IPS-18a (cell line): Measurements from ENCODE around the gene ANAPC2.

Experiments
- H3K27ac ChIP-seq: one replicate; pipeline ENCODE4 v1.5.1; 2013; ENCODE audit warnings: low read length
- H3K27me3 ChIP-seq: one replicate; pipeline ENCODE4 v1.6.1; 2013; ENCODE audit warnings: mild to moderate bottlenecking, low read length; ENCODE audit not compliant: control insufficient read depth, insufficient read depth
- H3K36me3 ChIP-seq: one replicate; pipeline ENCODE4 v1.6.1; 2013; ENCODE audit warnings: low read depth, low read length; ENCODE audit not compliant: control insufficient read depth
- H3K4me1 ChIP-seq: one replicate; pipeline ENCODE4 v1.6.1; 2013; ENCODE audit warnings: low read depth, low read length; ENCODE audit not compliant: control insufficient read depth
- H3K4me3 ChIP-seq: one replicate; pipeline ENCODE4 v1.5.1; 2013; ENCODE audit warnings: low read length
- H3K9ac ChIP-seq: one replicate; pipeline ENCODE4 v1.6.1; 2013; ENCODE audit warnings: mild to moderate bottlenecking, low read length, moderate library complexity
- H3K9me3 ChIP-seq: one replicate; pipeline ENCODE4 v1.6.1; 2013; ENCODE audit warnings: low read depth, low read length; ENCODE audit not compliant: control insufficient read depth

ANAPC2 gene

DNA sequence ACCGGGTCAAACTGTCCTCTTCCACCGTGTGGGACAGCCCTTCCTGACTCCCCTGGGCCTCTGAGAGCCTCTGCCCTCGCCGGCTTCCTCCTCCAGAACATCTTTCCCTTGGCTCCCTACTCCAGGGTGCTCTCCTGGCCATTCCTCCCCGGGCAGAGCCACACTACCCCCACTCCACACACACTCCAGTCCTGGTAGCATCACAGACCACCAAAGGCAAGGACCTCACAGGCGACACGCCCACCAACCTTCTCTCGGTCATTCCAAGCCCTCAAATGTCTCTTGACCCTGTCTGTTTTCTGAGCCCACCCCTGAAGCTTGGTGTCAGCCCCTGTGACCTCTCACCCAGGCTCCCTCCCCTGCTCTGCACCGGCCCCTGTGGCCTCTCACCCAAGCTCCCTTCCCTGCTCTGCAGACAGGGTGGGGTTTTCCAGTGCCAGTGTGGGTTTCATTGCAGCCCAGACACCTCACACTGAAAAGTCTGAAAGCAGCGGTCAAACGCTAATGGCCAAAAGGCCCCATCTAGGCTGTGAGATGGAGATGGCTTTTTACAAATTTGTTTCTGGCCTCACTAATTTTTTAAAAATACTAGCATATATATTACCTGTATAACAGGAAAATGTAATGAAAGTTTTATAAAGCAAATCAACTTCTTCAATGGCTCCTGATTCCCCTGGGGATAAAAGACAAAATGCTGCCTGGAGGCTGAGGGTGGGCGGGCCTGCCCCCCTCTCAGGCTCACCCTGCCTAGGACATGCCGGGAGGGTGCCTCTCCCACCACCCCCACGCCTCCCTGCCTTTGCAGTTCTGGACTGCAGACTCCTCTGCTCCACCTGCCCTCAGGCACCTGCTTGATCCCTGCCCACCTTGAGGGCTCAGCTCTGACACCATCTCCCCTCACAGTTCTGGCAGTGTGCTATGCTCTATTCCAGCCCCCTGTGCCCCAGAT lies 29.0 kb downstream of the ANAPC2 start:
- no peak overlapping the region for H3K4me3 ChIP-seq
- H3K9me3 ChIP-seq = no peaks in the 10 kb centered on the region
- no peak overlapping the region for H3K9ac ChIP-seq
- H3K27me3 ChIP-seq = peaks cover 73% of the 10 kb centered on the region
- no peak overlapping the region for H3K27ac ChIP-seq
- no peaks in the 10 kb centered on the region for H3K4me1 ChIP-seq
- H3K36me3 ChIP-seq = no peaks in the 10 kb centered on the region

DNA sequence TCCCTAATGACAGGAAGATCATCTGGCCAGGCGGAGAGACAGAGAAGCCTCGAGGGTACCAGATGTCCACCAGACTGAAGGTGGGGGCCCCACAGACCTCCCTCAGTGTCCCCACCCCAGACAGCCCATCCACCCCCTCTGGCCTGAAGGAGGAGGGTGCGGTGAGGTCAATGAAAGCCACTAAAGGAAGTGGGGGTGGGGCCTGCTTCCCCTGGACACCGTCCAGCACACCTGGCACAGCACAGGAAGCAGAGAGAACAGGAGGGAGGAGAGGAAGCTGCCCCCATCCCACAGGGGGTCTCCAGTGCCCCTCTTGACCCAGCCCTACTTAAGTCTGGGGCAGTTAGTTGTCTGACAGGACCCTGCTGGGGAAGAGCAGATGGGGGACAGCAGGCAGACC lies 29.7 kb downstream of the ANAPC2 start:
- no peak overlapping the region for H3K9ac ChIP-seq
- no peak overlapping the region for H3K4me3 ChIP-seq
- no peaks in the 10 kb centered on the region for H3K4me1 ChIP-seq
- H3K9me3 ChIP-seq = no peaks in the 10 kb centered on the region
- peaks cover 66% of the 10 kb centered on the region for H3K27me3 ChIP-seq
- H3K27ac ChIP-seq = no peak overlapping the region
- no peaks in the 10 kb centered on the region for H3K36me3 ChIP-seq

DNA sequence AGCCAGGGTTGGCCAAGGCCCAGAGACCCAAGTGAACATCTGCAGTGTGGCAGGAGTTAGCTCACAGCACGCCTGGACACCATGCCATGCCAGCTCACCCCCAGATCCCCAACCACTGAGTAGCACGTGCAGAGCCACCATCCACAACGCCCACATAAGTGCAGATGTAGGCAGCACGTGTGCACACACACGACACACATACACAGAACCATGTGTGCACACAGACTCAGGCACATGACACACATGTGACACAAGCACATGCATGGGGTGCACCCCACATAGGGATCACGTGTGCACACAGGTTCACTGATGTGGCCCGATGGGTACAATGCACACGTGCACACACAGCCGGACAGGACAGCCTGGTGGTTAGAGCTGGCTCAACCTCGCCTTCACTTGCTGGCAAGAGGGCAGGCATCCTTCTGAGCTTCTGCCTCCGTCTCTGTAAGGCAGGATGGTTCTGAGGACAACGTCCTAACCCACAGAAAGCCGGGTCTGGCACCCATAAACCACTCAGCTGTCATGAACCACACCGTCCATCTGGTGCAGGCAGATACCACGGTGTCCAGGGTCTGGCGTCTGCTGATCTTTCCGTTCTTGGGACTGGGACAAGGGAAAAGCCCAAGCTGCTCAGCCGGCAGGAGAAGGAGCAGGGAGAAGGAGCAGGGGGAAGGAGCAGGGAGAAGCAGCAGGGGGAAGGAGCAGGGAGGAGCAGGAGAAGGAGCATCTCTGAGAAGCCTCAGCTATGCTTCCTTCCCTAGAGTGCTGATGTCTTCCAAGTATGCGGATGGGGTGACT lies 30.5 kb downstream of the ANAPC2 start:
- no peaks in the 10 kb centered on the region for H3K36me3 ChIP-seq
- H3K9ac ChIP-seq = no peak overlapping the region
- no peak overlapping the region for H3K27ac ChIP-seq
- H3K9me3 ChIP-seq = no peaks in the 10 kb centered on the region
- peaks cover 57% of the 10 kb centered on the region for H3K27me3 ChIP-seq
- H3K4me3 ChIP-seq = no peak overlapping the region
- no peaks in the 10 kb centered on the region for H3K4me1 ChIP-seq

DNA sequence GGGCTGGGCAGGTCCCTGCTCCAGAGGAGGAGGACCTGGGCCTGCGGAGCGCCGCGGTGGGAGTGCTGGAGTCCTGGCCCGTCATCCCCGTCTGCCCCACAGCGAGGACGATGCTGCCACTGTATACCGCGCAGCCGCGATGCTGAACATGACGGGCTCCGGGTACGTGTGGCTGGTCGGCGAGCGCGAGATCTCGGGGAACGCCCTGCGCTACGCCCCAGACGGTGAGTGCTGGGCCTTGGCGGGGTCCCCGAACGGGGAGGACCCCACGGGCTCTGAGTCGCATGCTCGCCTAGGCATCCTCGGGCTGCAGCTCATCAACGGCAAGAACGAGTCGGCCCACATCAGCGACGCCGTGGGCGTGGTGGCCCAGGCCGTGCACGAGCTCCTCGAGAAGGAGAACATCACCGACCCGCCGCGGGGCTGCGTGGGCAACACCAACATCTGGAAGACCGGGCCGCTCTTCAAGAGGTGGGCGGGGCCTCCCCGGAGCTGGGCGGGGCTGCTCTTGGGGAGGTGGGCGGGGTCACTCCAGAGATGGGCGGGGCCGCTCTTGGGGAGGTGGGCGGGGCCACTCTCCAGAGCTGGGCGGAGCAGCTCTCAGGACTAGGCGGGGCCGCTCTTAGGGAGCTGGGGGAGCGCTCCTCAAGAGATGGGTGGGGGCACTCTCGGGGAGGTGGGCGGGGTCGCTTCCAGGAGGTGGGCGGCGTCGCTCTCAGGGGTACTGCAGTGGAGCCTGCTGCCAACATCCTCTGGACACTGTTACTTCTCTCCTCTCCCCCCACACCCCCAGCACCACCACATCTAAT lies 31.6 kb downstream of the ANAPC2 start:
- Histone ChIP-seq H3K27ac (no peak overlapping the region), H3K9ac (no peak overlapping the region), H3K4me3 (no peak overlapping the region), H3K36me3 (no peaks in the 10 kb centered on the region), H3K4me1 (no peaks in the 10 kb centered on the region), H3K27me3 (peaks cover 47% of the 10 kb centered on the region), H3K9me3 (no peaks in the 10 kb centered on the region)

DNA sequence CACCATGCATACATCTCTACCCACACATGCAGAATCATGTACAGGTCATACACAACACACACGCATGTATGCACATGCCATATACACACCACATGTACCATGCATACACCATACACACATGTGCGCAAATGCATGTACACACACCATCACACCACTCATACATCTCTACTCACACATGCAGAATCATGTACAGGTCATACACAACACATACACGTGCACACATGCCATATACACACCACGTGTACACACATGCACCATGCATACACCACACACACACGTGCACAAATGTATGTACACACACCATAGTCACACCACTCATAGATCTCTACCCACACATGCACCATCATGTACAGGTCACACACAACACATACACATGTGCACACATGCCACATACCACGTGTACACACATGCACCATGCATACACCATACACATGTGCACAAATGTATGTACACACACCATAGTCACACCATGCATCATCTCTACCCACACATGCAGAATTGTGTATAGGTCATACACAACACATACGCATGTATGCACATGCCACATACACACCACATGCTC lies 35.4 kb downstream of the ANAPC2 start:
- Histone ChIP-seq H3K9ac (no peak overlapping the region), H3K4me3 (no peak overlapping the region), H3K4me1 (no peaks in the 10 kb centered on the region), H3K36me3 (no peaks in the 10 kb centered on the region), H3K9me3 (no peaks in the 10 kb centered on the region), H3K27ac (no peak overlapping the region), H3K27me3 (peaks cover 17% of the 10 kb centered on the region)

GRCh38 chr9:137150617-137151457 lies 37.5 kb downstream of the ANAPC2 start:
- H3K36me3 ChIP-seq = no peaks in the 10 kb centered on the region
- H3K27me3 ChIP-seq = peaks cover 13% of the 10 kb centered on the region
- H3K9ac ChIP-seq = no peak overlapping the region
- H3K4me1 ChIP-seq = no peaks in the 10 kb centered on the region
- H3K4me3 ChIP-seq = no peak overlapping the region
- H3K27ac ChIP-seq = no peak overlapping the region
- no peaks in the 10 kb centered on the region for H3K9me3 ChIP-seq

- Histone ChIP-seq H3K4me1 (no peaks in the 10 kb centered on the region), H3K27ac (no peak overlapping the region), H3K4me3 (no peak overlapping the region), H3K9ac (no peak overlapping the region), H3K27me3 (peaks cover 15% of the 10 kb centered on the region), H3K9me3 (no peaks in the 10 kb centered on the region), H3K36me3 (no peaks in the 10 kb centered on the region)
These were observed 38.3 kb downstream of the ANAPC2 start for GRCh38 chr9:137149942-137150616.

DNA sequence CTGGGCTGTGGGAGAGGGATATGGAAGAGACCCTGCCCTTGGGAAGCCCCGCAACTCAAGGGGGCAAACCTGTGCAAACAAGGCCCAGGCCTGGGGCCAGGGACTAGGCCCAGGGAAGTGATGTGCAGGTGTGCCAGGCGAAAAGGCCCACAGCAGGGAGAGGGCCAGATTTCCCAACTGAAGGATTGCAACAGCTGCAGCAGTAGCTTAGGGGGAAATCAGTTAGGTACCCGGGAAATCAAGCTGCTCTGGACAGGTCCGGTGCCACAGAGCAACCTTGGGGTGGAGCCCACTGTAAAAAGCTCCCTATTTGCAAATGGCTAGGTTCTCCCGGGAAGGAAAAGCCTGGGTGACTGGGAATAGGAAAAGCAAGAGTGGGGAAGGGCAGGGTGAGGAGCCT lies 39.0 kb downstream of the ANAPC2 start:
- no peaks in the 10 kb centered on the region for H3K36me3 ChIP-seq
- no peak overlapping the region for H3K4me3 ChIP-seq
- peaks cover 15% of the 10 kb centered on the region for H3K27me3 ChIP-seq
- no peak overlapping the region for H3K9ac ChIP-seq
- no peaks in the 10 kb centered on the region for H3K4me1 ChIP-seq
- H3K9me3 ChIP-seq = no peaks in the 10 kb centered on the region
- H3K27ac ChIP-seq = no peak overlapping the region

DNA sequence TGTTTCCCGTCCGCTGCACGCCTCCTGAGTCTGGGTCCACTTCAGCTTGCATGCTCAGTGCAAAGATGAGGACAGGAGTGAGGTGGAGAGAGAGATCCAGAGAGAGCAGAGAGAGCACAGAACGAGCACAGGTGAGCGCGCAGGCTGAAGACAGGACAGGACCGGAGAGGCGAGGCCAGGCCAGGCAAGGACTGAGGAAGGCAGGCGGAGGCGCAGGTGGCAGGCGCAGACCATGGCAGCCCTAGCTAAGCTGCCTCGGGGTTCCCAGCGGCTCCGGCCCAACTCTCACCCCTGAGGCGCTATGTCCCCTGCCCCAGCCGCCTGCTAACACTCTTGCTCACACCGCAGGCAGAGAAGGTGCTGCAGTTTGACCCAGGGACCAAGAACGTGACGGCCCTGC lies 39.7 kb downstream of the ANAPC2 start:
- H3K36me3 ChIP-seq = no peaks in the 10 kb centered on the region
- H3K27me3 ChIP-seq = peaks cover 21% of the 10 kb centered on the region
- H3K4me1 ChIP-seq = no peaks in the 10 kb centered on the region
- no peak overlapping the region for H3K9ac ChIP-seq
- no peak overlapping the region for H3K4me3 ChIP-seq
- H3K27ac ChIP-seq = no peak overlapping the region
- no peaks in the 10 kb centered on the region for H3K9me3 ChIP-seq

DNA sequence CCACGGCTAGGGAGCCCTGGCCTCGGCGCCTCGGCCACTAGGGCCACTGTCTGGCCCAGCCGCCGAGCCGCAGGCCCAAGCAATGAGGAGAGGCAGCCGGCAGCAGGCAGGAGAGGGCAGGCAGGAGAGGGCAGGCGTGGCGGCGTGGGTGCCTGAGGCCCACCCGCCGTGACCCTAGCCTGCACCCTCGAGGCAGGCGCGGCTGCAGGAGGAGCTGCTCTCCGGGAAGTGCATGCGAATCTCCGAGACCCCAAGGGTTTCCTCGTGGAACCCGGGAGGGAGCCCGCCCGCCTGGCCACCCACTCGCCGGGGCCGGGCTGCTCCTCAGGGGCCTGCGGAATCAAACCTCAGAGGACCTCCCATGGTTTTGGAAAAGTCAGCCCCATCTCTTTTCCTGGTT lies 40.1 kb downstream of the ANAPC2 start:
- peaks cover 25% of the 10 kb centered on the region for H3K27me3 ChIP-seq
- no peak overlapping the region for H3K4me3 ChIP-seq
- no peaks in the 10 kb centered on the region for H3K4me1 ChIP-seq
- no peak overlapping the region for H3K27ac ChIP-seq
- H3K36me3 ChIP-seq = no peaks in the 10 kb centered on the region
- H3K9me3 ChIP-seq = no peaks in the 10 kb centered on the region
- no peak overlapping the region for H3K9ac ChIP-seq
